K562 (cell line): Measurements from ENCODE around the gene IGSF21. TPM values are rescaled to one million over a fixed set of nuclear protein-coding genes. Genes with fewer than 3 reads are reported as not detected.

ENCODE experiments used
- GTF2E2 ChIP-seq: fragments of 200-800 bp; sonication (Bioruptor generic); IDR thresholded peaks from 2 replicates; pipeline ENCODE4 v1.6.1; 2016; ENCODE audit warnings: missing genetic modification characterization, missing compliant biosample characterization
- KDM1A ChIP-seq, 2 experiments: fragments of 450-650 bp; IDR thresholded peaks; 2 replicates each; pipeline ENCODE4 v1.6.1; 2016; ENCODE audit warnings: mild to moderate bottlenecking in 2 of 2
- MCM3 ChIP-seq: fragments of 450-650 bp; IDR thresholded peaks from 2 replicates; pipeline ENCODE4 v1.6.1; 2016
- NCOR1 ChIP-seq: fragments of 450-650 bp; IDR thresholded peaks from 2 replicates; pipeline ENCODE4 v1.6.1; 2016; ENCODE audit warnings: mild to moderate bottlenecking, moderate library complexity
- RBBP5 ChIP-seq: fragments of 200-600 bp; sonication (generic); IDR thresholded peaks from 2 replicates; pipeline ENCODE4 v1.6.1; 2012; ENCODE audit warnings: borderline replicate concordance, mild to moderate bottlenecking, low read length, control low read depth, inconsistent platforms; ENCODE audit not compliant: insufficient read depth, poor library complexity, severe bottlenecking
- TAF9B ChIP-seq: fragments of 450-650 bp; IDR thresholded peaks from 2 replicates; pipeline ENCODE4 v1.6.1; 2018; ENCODE audit warnings: mild to moderate bottlenecking; ENCODE audit not compliant: partially characterized antibody
- ZKSCAN3 ChIP-seq: fragments of 250-450 bp; sonication (Bioruptor Pico); IDR thresholded peaks from 2 replicates; pipeline ENCODE4 v1.4.0; 2020
- ZKSCAN8 ChIP-seq: fragments of 200-800 bp; sonication (Bioruptor generic); IDR thresholded peaks from 2 replicates; pipeline ENCODE4 v1.6.1; 2016; ENCODE audit warnings: missing genetic modification characterization, missing compliant biosample characterization
- ZNF436 ChIP-seq: fragments of 250-450, 450-650 bp; sonication (Bioruptor Pico); formaldehyde crosslinking; IDR thresholded peaks from 2 replicates; pipeline ENCODE4 v1.7.0; 2020; ENCODE audit warnings: mild to moderate bottlenecking
- ZNF586 ChIP-seq: fragments of 450-650 bp; formaldehyde crosslinking; conservative IDR thresholded peaks from 2 replicates; pipeline ENCODE4 v1.4.0; 2020; ENCODE audit warnings: mild to moderate bottlenecking, moderate library complexity
- ZNF699 ChIP-seq: fragments of 250-450 bp; sonication (Bioruptor Pico); IDR thresholded peaks from 2 replicates; pipeline ENCODE4 v1.8.0; 2021; ENCODE audit warnings: mild to moderate bottlenecking, moderate library complexity; ENCODE audit not compliant: insufficient replicate concordance
- polyA plus RNA-seq, 8 experiments: library from polyadenylated mRNA; depleted of rRNA in 4 of 8; stranded (reverse) in 5 of 8; unstranded in 3 of 8; fragments of >200 nt; fragmentation: Nextera tagmentation in 2 of 8; fragmentation: Illumina TruSeq in 1 of 8; extraction: Ambion mirVana in 2 of 8; extraction: Trizol in 1 of 8; gene quantifications; 2 replicates each; pipeline versions ENCODE4 v1.2.1 to v1.2.3, GENCODE V29; 2011 to 2014; ENCODE audit warnings: inconsistent platforms in 1 of 8, missing spikeins in 1 of 8
- total RNA-seq, 7 experiments: library from RNA; depleted of rRNA in 6 of 7; stranded (reverse); fragments of >200 nt in 6 of 7; fragmentation: Illumina TruSeq in 2 of 7; extraction: Trizol in 2 of 7; gene quantifications; 2 replicates each; pipeline versions ENCODE4 v1.2.1 to v1.2.3, GENCODE V29; 2011 to 2021; ENCODE audit warnings: low replicate concordance in 1 of 7
- TF ChIP-seq, protein P1 (sequence below): sonication (generic); formaldehyde crosslinking; IDR thresholded peaks from 2 replicates; pipeline ENCODE4 v1.8.1; 2023; ENCODE audit warnings: mild to moderate bottlenecking, missing genetic modification reagents
- TF ChIP-seq, protein P2 (sequence below): sonication (generic); formaldehyde crosslinking; IDR thresholded peaks from 2 replicates; pipeline ENCODE4 v1.8.1; 2023; ENCODE audit warnings: mild to moderate bottlenecking, missing genetic modification reagents
- TF ChIP-seq, protein P3 (sequence below): fragments of 450-650 bp; conservative IDR thresholded peaks from 2 replicates; pipeline ENCODE4 v1.6.1; 2016; ENCODE audit warnings: missing genetic modification characterization, low read depth, mild to moderate bottlenecking, control low read depth, missing compliant biosample characterization
- TF ChIP-seq, protein P4 (sequence below): fragments of 250-450 bp; sonication (Bioruptor Pico); IDR thresholded peaks from 2 replicates; pipeline ENCODE4 v1.5.0; 2021
- TF ChIP-seq, protein P5 (sequence below): fragments of 250-450 bp; sonication (Bioruptor Pico); IDR thresholded peaks from 2 replicates; pipeline ENCODE4 v1.5.0; 2021; ENCODE audit warnings: mild to moderate bottlenecking, borderline replicate concordance

The IGSF21 gene
- total and polyA plus RNA-seq, 9 of the 15 experiments (the other 6 are each of a cell fraction or from before 2014, with no cell fraction given) = not detected

DNA sequence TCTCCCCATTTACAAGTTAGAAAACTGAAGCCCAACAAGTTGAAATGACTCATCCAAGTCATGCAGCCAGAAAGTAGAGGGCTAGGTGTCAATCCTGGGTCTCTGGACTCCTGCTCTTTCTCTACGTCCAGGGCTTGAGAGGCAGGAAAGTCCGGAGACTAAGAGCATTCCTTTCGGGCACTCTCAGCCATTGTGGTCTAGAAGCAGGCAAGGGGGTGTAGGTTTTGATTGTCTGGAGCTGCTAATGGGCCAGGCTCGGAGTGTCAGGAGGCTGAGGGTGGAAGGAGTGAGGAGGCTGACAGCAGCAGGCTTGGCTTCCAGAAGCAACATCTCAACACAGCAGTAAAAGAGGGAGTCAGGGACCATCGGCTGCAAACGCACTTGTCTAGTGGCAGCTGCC lies 265.6 kb downstream of the IGSF21 start (continued):
- TF ChIP-seq, protein P1, sequence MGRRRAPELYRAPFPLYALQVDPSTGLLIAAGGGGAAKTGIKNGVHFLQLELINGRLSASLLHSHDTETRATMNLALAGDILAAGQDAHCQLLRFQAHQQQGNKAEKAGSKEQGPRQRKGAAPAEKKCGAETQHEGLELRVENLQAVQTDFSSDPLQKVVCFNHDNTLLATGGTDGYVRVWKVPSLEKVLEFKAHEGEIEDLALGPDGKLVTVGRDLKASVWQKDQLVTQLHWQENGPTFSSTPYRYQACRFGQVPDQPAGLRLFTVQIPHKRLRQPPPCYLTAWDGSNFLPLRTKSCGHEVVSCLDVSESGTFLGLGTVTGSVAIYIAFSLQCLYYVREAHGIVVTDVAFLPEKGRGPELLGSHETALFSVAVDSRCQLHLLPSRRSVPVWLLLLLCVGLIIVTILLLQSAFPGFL (CRISPR knock-in tag) = no peak
- TF ChIP-seq, protein P2, sequence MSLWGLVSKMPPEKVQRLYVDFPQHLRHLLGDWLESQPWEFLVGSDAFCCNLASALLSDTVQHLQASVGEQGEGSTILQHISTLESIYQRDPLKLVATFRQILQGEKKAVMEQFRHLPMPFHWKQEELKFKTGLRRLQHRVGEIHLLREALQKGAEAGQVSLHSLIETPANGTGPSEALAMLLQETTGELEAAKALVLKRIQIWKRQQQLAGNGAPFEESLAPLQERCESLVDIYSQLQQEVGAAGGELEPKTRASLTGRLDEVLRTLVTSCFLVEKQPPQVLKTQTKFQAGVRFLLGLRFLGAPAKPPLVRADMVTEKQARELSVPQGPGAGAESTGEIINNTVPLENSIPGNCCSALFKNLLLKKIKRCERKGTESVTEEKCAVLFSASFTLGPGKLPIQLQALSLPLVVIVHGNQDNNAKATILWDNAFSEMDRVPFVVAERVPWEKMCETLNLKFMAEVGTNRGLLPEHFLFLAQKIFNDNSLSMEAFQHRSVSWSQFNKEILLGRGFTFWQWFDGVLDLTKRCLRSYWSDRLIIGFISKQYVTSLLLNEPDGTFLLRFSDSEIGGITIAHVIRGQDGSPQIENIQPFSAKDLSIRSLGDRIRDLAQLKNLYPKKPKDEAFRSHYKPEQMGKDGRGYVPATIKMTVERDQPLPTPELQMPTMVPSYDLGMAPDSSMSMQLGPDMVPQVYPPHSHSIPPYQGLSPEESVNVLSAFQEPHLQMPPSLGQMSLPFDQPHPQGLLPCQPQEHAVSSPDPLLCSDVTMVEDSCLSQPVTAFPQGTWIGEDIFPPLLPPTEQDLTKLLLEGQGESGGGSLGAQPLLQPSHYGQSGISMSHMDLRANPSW (CRISPR knock-in tag) = no peak
- no peak for TF ChIP-seq ZKSCAN3
- TF ChIP-seq ZNF436 = no peak
- TF ChIP-seq, protein P3, sequence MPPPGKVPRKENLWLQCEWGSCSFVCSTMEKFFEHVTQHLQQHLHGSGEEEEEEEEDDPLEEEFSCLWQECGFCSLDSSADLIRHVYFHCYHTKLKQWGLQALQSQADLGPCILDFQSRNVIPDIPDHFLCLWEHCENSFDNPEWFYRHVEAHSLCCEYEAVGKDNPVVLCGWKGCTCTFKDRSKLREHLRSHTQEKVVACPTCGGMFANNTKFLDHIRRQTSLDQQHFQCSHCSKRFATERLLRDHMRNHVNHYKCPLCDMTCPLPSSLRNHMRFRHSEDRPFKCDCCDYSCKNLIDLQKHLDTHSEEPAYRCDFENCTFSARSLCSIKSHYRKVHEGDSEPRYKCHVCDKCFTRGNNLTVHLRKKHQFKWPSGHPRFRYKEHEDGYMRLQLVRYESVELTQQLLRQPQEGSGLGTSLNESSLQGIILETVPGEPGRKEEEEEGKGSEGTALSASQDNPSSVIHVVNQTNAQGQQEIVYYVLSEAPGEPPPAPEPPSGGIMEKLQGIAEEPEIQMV (tag) = no peak
- TF ChIP-seq, protein P4, sequence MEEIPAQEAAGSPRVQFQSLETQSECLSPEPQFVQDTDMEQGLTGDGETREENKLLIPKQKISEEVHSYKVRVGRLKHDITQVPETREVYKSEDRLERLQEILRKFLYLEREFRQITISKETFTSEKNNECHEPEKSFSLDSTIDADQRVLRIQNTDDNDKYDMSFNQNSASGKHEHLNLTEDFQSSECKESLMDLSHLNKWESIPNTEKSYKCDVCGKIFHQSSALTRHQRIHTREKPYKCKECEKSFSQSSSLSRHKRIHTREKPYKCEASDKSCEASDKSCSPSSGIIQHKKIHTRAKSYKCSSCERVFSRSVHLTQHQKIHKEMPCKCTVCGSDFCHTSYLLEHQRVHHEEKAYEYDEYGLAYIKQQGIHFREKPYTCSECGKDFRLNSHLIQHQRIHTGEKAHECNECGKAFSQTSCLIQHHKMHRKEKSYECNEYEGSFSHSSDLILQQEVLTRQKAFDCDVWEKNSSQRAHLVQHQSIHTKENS (CRISPR knock-in tag) = no peak
- TF ChIP-seq ZNF586 = no peak
- no peak for TF ChIP-seq KDM1A (IDR thresholded peaks at IDR 0.05)
- no peak for TF ChIP-seq GTF2E2 (tag)
- no peak for TF ChIP-seq MCM3
- TF ChIP-seq NCOR1 = no peak
- TF ChIP-seq ZNF699 (CRISPR knock-in tag) = no peak
- TF ChIP-seq RBBP5 = no peak
- TF ChIP-seq TAF9B = no peak
- TF ChIP-seq, protein P5, sequence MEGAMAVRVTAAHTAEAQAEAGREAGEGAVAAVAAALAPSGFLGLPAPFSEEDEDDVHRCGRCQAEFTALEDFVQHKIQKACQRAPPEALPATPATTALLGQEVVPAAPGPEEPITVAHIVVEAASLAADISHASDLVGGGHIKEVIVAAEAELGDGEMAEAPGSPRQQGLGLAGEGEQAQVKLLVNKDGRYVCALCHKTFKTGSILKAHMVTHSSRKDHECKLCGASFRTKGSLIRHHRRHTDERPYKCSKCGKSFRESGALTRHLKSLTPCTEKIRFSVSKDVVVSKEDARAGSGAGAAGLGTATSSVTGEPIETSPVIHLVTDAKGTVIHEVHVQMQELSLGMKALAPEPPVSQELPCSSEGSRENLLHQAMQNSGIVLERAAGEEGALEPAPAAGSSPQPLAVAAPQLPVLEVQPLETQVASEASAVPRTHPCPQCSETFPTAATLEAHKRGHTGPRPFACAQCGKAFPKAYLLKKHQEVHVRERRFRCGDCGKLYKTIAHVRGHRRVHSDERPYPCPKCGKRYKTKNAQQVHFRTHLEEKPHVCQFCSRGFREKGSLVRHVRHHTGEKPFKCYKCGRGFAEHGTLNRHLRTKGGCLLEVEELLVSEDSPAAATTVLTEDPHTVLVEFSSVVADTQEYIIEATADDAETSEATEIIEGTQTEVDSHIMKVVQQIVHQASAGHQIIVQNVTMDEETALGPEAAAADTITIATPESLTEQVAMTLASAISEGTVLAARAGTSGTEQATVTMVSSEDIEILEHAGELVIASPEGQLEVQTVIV = no peak
- no peak for TF ChIP-seq ZKSCAN8 (CRISPR knock-in tag)
- TF ChIP-seq, all 486 proteins: peak for 0
